WTC11 (cell line): ENCODE measurements around the gene AKAP10.
"Not testable (repeated sequence)": the region's sequence is repeated elsewhere in the genome, so short reads cannot be mapped to it uniquely, and the experiment has no call there.

ENCODE experiments used
- JUN ChIP-seq: sonication (generic); formaldehyde crosslinking; IDR thresholded peaks from 2 replicates; pipeline ENCODE4 v1.8.0; 2023; ENCODE audit warnings: mild to moderate bottlenecking, missing genetic modification reagents
- ZNF512 ChIP-seq: sonication (generic); formaldehyde crosslinking; IDR thresholded peaks from 2 replicates; pipeline ENCODE4 v1.8.1; 2022; ENCODE audit warnings: missing genetic modification reagents, borderline replicate concordance
- TF ChIP-seq, protein P1 (sequence below): fragments of 200-600 bp; IDR thresholded peaks from 2 replicates; pipeline ENCODE4 v1.8.0; 2022; ENCODE audit warnings: antibody characterized with exemption

GRCh38 chr17:19860647-19861177, 116.9 kb downstream of the AKAP10 start:
- TF ChIP-seq, protein P1, sequence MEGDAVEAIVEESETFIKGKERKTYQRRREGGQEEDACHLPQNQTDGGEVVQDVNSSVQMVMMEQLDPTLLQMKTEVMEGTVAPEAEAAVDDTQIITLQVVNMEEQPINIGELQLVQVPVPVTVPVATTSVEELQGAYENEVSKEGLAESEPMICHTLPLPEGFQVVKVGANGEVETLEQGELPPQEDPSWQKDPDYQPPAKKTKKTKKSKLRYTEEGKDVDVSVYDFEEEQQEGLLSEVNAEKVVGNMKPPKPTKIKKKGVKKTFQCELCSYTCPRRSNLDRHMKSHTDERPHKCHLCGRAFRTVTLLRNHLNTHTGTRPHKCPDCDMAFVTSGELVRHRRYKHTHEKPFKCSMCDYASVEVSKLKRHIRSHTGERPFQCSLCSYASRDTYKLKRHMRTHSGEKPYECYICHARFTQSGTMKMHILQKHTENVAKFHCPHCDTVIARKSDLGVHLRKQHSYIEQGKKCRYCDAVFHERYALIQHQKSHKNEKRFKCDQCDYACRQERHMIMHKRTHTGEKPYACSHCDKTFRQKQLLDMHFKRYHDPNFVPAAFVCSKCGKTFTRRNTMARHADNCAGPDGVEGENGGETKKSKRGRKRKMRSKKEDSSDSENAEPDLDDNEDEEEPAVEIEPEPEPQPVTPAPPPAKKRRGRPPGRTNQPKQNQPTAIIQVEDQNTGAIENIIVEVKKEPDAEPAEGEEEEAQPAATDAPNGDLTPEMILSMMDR: not testable (repeated sequence)
- not testable (repeated sequence) for TF ChIP-seq JUN, ZNF512 (CRISPR knock-in tag)
